Colonic mucosa (tissue), 4 donors: ENCODE data around the gene TMEM269. TPM values are rescaled to one million over a fixed set of nuclear protein-coding genes. Genes with fewer than 3 reads are reported as not detected.

ENCODE experiments used
- DNase-seq: peaks from one replicate; pipeline ENCODE4 v3.0.0-alpha.2; 2020
- H3K27ac ChIP-seq: fragments of 200-600 bp; one replicate; pipeline ENCODE4 v1.8.0; 2021
- H3K27me3 ChIP-seq: fragments of 200-600 bp; one replicate; pipeline ENCODE4 v1.8.0; 2021
- H3K36me3 ChIP-seq: fragments of 200-600 bp; one replicate; pipeline ENCODE4 v1.8.0; 2021
- H3K4me1 ChIP-seq: fragments of 200-600 bp; one replicate; pipeline ENCODE4 v1.8.0; 2021; ENCODE audit warnings: mild to moderate bottlenecking
- H3K4me3 ChIP-seq: fragments of 200-600 bp; one replicate; pipeline ENCODE4 v1.8.0; 2021
- H3K9ac ChIP-seq, 2 donors: one replicate each; pipeline ENCODE4 v1.7.0; 2013; ENCODE audit warnings: control low read depth in 2 of 2, low read depth in 2 of 2, low read length in 2 of 2
- H3K9me3 ChIP-seq: fragments of 200-600 bp; one replicate; pipeline ENCODE4 v1.8.0; 2021
- intact Hi-C: fragments of 100-400 bp; cut with DNase I; formaldehyde crosslinking; loops from one replicate; pipeline ENCODE4 v1.14.1; 2022
- total RNA-seq, 2 donors: library from RNA; stranded (reverse); fragmentation: NEBNext Ultra II Directional in 1 of 2; extraction: Animal tissue kit (Norgen Biotek cat#: 25700) in 1 of 2; gene quantifications; one replicate each; pipeline ENCODE4 v1.2.1, GENCODE V29; 2021
- TF ChIP-seq, protein P1 (sequence below): fragments of 200-600 bp; IDR thresholded peaks from one replicate; pipeline ENCODE4 v1.8.0; 2022; ENCODE audit warnings: antibody characterized with exemption, mild to moderate bottlenecking
- donor health status: healthy.
- donor health status: DM: no; HTN: no; CAD: no.
- donor health status: DM: no; HTN: no; CAD: no.

The TMEM269 gene
- total RNA-seq, 2 donors from 2014 or later, result 0.10 TPM; not detected in 1

DNA sequence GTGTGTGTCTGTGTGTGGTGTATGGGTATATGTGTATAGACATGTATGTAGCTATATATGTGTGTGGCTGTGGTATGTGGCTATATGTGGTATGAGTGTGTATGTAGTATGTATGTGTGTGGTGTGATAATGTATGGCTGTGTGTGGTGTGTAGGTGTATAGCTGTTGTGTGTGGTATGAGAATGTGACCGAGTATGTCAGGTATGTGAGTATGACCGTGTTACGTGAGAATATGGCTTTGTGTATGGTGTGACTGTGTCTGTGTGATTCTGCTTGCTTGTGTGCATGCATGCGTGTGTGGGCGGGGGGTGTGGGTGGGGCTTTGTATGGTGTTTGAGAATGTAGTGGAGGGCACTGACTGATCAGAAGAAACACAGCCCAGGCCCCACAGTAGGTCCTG lies 65.2 kb downstream of the TMEM269 start:
- Histone ChIP-seq H3K4me1 (peaks cover 4% of the 10 kb centered on the region), H3K36me3 (no peaks in the 10 kb centered on the region), H3K9ac (no peak overlapping the region), H3K4me3 (no peak overlapping the region), H3K27ac (no peak overlapping the region), H3K27me3 (no peaks in the 10 kb centered on the region), H3K9me3 (no peaks in the 10 kb centered on the region)
- intact Hi-C loops, result no loop called here
- TF ChIP-seq, protein P1, sequence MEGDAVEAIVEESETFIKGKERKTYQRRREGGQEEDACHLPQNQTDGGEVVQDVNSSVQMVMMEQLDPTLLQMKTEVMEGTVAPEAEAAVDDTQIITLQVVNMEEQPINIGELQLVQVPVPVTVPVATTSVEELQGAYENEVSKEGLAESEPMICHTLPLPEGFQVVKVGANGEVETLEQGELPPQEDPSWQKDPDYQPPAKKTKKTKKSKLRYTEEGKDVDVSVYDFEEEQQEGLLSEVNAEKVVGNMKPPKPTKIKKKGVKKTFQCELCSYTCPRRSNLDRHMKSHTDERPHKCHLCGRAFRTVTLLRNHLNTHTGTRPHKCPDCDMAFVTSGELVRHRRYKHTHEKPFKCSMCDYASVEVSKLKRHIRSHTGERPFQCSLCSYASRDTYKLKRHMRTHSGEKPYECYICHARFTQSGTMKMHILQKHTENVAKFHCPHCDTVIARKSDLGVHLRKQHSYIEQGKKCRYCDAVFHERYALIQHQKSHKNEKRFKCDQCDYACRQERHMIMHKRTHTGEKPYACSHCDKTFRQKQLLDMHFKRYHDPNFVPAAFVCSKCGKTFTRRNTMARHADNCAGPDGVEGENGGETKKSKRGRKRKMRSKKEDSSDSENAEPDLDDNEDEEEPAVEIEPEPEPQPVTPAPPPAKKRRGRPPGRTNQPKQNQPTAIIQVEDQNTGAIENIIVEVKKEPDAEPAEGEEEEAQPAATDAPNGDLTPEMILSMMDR, result no peak
- no peak for DNase-seq

Other genes with a start within 250 kb of the TMEM269 start
- 10 to 100 TPM; 35.0 to 70.8 TPM for gene PPIH, start 126.6 kb upstream of the TMEM269 start, total RNA-seq
- gene YBX1, start 102.6 kb upstream of the TMEM269 start, total RNA-seq, result 100 to 1,000 TPM; 471 to 894 TPM
- gene CLDN19, start 44.8 kb upstream of the TMEM269 start, total RNA-seq, result not detected
- 10 to 100 TPM; 11.7 to 19.1 TPM for gene P3H1, start 18.0 kb upstream of the TMEM269 start, total RNA-seq
- gene C1orf50, start 17.7 kb upstream of the TMEM269 start, total RNA-seq, result 1 to 10 TPM; 3.4 to 5.8 TPM
- gene ERMAP, start 32.1 kb downstream of the TMEM269 start, total RNA-seq, result 10 to 100 TPM in 1 of 2 donors, 1 to 10 TPM in 1; 9.0 to 13.3 TPM
- 10 to 100 TPM; 14.0 to 22.9 TPM for gene SVBP, start 32.4 kb downstream of the TMEM269 start, total RNA-seq
- 1 to 10 TPM; 5.1 to 6.2 TPM for gene ZNF691, start 61.6 kb downstream of the TMEM269 start, total RNA-seq
- gene SLC2A1, start 173.9 kb downstream of the TMEM269 start, total RNA-seq, result 100 to 1,000 TPM in 1 of 2 donors, 10 to 100 TPM in 1; 71.6 to 150 TPM